Parathyroid adenoma (tissue), 2 donors: ENCODE data around the gene AURKAIP1.

Experiments used
- H2AFZ ChIP-seq: fragments of 300-600 bp; sonication (generic); one replicate; pipeline ENCODE4 v1.7.0; 2017; ENCODE audit warnings: antibody characterized with exemption, mild to moderate bottlenecking
- H3K27ac ChIP-seq: fragments of 300-600 bp; sonication (generic); one replicate; pipeline ENCODE4 v1.7.0; 2017
- H3K27me3 ChIP-seq: fragments of 300-600 bp; sonication (generic); one replicate; pipeline ENCODE4 v1.7.0; 2017; ENCODE audit warnings: low read length; ENCODE audit not compliant: control insufficient read depth, insufficient read depth
- H3K36me3 ChIP-seq: fragments of 300-600 bp; sonication (generic); one replicate; pipeline ENCODE4 v1.7.0; 2017; ENCODE audit warnings: low read length; ENCODE audit not compliant: control insufficient read depth, insufficient read depth
- H3K4me1 ChIP-seq: fragments of 300-600 bp; sonication (generic); one replicate; pipeline ENCODE4 v1.7.0; 2017; ENCODE audit warnings: control low read depth
- H3K4me2 ChIP-seq: fragments of 300-600 bp; sonication (generic); one replicate; pipeline ENCODE4 v1.7.0; 2017; ENCODE audit warnings: low read length
- H3K4me3 ChIP-seq: fragments of 300-600 bp; sonication (generic); one replicate; pipeline ENCODE4 v1.7.0; 2017; ENCODE audit warnings: low read depth, low read length
- H3K79me2 ChIP-seq: fragments of 300-600 bp; sonication (generic); one replicate; pipeline ENCODE4 v1.7.0; 2017; ENCODE audit warnings: control low read depth
- H3K9ac ChIP-seq: fragments of 300-600 bp; sonication (generic); one replicate; pipeline ENCODE4 v1.7.0; 2017; ENCODE audit warnings: mild to moderate bottlenecking
- H3K9me3 ChIP-seq: fragments of 300-600 bp; sonication (generic); one replicate; pipeline ENCODE4 v1.7.0; 2017; ENCODE audit warnings: low read length; ENCODE audit not compliant: control insufficient read depth
- TF ChIP-seq, protein P1 (sequence below): fragments of 300-600 bp; sonication (generic); IDR thresholded peaks from one replicate; pipeline ENCODE4 v1.7.0; 2017; ENCODE audit warnings: antibody characterized with exemption, mild to moderate bottlenecking
- donor health status: primary hyperparathyroidism.

AURKAIP1 gene

DNA sequence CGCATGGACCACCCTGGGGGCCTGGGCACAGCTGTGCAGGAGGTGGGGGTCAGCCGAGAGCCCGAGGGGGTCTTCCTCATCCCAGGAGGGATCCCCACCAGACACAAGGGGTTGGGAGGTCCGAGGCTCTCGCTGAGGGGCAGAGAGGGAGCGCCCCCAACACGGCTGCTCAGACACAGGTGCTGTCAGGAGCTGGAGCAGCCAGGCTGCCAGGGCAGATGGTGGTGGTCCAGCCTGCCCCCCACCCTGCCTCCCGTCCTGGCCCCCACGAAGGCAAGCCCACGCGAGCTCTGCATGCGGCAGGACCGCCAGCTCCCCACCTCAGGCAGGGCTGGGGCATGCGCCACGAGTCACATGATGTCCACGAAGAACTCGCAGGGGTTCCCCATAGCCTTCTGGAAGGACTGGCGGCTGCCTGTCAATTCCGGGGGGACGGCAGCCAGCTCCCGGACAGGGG is 39.2 kb downstream of the AURKAIP1 start:
- Histone ChIP-seq H3K79me2 (peaks cover 1% of the 10 kb centered on the region), H3K9ac (no peak overlapping the region), H3K4me2 (no peak overlapping the region), H3K36me3 (no peaks in the 10 kb centered on the region), H3K27ac (no peak overlapping the region), H3K9me3 (no peaks in the 10 kb centered on the region), H2AFZ (no peak overlapping the region), H3K4me3 (no peak overlapping the region), H3K27me3 (no peaks in the 10 kb centered on the region), H3K4me1 (no peaks in the 10 kb centered on the region)
- TF ChIP-seq, protein P1, sequence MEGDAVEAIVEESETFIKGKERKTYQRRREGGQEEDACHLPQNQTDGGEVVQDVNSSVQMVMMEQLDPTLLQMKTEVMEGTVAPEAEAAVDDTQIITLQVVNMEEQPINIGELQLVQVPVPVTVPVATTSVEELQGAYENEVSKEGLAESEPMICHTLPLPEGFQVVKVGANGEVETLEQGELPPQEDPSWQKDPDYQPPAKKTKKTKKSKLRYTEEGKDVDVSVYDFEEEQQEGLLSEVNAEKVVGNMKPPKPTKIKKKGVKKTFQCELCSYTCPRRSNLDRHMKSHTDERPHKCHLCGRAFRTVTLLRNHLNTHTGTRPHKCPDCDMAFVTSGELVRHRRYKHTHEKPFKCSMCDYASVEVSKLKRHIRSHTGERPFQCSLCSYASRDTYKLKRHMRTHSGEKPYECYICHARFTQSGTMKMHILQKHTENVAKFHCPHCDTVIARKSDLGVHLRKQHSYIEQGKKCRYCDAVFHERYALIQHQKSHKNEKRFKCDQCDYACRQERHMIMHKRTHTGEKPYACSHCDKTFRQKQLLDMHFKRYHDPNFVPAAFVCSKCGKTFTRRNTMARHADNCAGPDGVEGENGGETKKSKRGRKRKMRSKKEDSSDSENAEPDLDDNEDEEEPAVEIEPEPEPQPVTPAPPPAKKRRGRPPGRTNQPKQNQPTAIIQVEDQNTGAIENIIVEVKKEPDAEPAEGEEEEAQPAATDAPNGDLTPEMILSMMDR: no peak

DNA sequence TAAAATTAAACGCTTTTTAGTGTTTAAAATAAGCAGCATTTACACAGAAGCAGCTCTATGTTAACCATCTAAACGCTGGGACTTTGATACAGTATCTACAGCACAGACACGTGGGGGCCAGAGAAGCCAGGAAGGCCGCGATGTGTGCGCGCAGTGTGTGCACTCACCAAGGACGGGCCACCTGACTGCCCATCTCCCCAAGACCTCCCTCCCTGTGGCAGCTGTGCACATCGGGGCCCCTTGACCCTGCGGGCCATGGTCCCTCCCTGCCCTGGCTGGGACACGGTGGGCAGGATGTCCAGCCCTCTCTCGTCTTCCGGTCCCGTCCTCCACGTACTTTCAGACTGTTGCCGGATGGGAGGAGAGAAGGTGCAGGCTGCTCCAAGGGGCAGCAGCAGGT is 39.7 kb downstream of the AURKAIP1 start:
- Histone ChIP-seq H3K79me2 (peaks cover 2% of the 10 kb centered on the region), H3K4me1 (no peaks in the 10 kb centered on the region), H3K9ac (no peak overlapping the region), H3K9me3 (no peaks in the 10 kb centered on the region), H2AFZ (no peak overlapping the region), H3K27me3 (no peaks in the 10 kb centered on the region), H3K27ac (no peak overlapping the region), H3K4me2 (no peak overlapping the region), H3K4me3 (no peak overlapping the region), H3K36me3 (no peaks in the 10 kb centered on the region)
- TF ChIP-seq, protein P1: no peak

DNA sequence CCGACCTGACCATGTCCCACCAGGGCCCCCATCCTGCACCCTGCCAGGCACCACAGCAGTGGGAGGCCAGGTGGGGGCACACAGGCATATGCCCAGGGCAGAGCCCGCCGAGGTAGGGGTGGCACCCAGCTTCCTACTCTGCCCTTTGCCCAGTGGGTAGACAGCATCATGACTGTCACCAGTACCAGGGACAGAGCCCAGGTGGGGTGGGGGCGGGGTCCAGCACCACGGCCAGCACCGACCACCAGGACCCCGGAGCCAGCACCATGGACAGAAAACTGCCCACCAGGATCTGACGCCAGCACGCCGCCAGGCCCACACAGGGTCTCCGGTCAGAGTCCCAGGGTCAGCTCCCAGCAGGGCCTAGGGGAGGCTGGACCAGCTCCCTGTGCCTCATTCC is 40.2 kb downstream of the AURKAIP1 start:
- no peak overlapping the region for H3K4me3 ChIP-seq
- H3K27me3 ChIP-seq: no peaks in the 10 kb centered on the region
- H3K4me2 ChIP-seq: no peak overlapping the region
- no peak overlapping the region for H3K9ac ChIP-seq
- peaks cover 2% of the 10 kb centered on the region for H3K79me2 ChIP-seq
- no peaks in the 10 kb centered on the region for H3K36me3 ChIP-seq
- TF ChIP-seq, protein P1: no peak
- H3K4me1 ChIP-seq: no peaks in the 10 kb centered on the region
- H2AFZ ChIP-seq: no peak overlapping the region
- H3K27ac ChIP-seq: no peak overlapping the region
- no peaks in the 10 kb centered on the region for H3K9me3 ChIP-seq

DNA sequence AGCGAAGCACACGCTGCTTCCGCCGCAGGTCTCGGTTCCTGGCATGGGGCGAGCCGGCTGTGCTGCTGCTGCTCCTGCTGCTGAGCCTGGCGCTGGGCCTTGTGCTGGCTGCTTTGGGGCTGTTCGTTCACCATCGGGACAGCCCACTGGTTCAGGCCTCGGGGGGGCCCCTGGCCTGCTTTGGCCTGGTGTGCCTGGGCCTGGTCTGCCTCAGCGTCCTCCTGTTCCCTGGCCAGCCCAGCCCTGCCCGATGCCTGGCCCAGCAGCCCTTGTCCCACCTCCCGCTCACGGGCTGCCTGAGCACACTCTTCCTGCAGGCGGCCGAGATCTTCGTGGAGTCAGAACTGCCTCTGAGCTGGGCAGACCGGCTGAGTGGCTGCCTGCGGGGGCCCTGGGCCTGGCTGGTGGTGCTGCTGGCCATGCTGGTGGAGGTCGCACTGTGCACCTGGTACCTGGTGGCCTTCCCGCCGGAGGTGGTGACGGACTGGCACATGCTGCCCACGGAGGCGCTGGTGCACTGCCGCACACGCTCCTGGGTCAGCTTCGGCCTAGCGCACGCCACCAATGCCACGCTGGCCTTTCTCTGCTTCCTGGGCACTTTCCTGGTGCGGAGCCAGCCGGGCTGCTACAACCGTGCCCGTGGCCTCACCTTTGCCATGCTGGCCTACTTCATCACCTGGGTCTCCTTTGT is 41.3 kb downstream of the AURKAIP1 start:
- Histone ChIP-seq H3K9ac (no peak overlapping the region), H3K4me3 (no peak overlapping the region), H3K36me3 (no peaks in the 10 kb centered on the region), H3K4me1 (no peaks in the 10 kb centered on the region), H3K9me3 (no peaks in the 10 kb centered on the region), H3K27me3 (no peaks in the 10 kb centered on the region), H3K79me2 (peaks cover 2% of the 10 kb centered on the region), H2AFZ (no peak overlapping the region), H3K27ac (no peak overlapping the region), H3K4me2 (no peak overlapping the region)
- TF ChIP-seq, protein P1: no peak
